IPS DF 4.7 (cell line): ENCODE results near the gene ARHGAP42.
A peak's percentile ranks its signal among the peaks of the same experiment; 100 is the strongest.
"Not testable (repeated sequence)": the region's sequence is repeated elsewhere in the genome, so short reads cannot be mapped to it uniquely, and the experiment has no call there.

ENCODE experiments used
- DNase-seq: peaks from one replicate; pipeline ENCODE4 v3.0.0-alpha.2; 2013; ENCODE audit warnings: low spot score; ENCODE audit errors: extremely low read depth

The ARHGAP42 gene

DNA sequence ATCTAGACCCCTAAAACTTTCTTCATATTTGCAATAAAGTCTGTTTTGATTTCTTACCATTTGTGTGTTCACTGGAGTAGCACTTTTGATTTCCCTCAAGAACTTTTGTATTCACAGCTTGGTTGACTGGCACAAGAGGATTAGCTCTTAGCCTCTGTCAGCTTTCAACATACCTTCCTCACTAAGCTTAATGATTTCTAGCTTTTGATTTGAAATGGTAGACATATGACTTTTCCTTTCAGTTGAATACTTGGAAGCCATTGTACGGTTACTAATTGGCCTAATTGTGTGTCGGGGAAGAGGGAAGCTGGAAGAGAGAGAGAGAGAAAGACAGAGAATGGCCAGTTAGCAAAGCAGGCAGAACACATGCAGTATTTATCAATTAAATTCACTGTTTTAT lies 180.5 kb downstream of the ARHGAP42 start:
- no peak for DNase-seq

GRCh38 chr11:100869328-100869727 lies 182.2 kb downstream of the ARHGAP42 start:
- no peak for DNase-seq

DNA sequence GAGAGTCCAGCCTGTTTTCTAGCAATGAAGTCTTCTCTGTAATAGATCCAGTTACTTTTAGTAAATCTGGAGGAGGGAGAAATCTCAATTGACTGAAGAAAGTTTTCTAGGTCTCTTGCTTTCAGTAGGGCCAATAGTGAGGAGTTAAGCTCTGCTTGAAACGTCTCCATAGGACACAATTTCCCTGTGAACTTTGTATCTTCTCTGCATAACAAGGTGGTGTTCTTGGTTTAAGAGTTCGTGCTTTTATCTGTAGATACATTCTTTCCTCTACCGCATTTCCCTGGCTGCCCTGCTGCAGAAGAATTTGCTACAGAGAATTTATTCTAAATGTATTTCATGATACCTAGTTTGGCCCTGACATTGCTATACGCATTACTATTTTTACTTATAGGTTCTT lies 183.1 kb downstream of the ARHGAP42 start:
- no peak for DNase-seq

DNA sequence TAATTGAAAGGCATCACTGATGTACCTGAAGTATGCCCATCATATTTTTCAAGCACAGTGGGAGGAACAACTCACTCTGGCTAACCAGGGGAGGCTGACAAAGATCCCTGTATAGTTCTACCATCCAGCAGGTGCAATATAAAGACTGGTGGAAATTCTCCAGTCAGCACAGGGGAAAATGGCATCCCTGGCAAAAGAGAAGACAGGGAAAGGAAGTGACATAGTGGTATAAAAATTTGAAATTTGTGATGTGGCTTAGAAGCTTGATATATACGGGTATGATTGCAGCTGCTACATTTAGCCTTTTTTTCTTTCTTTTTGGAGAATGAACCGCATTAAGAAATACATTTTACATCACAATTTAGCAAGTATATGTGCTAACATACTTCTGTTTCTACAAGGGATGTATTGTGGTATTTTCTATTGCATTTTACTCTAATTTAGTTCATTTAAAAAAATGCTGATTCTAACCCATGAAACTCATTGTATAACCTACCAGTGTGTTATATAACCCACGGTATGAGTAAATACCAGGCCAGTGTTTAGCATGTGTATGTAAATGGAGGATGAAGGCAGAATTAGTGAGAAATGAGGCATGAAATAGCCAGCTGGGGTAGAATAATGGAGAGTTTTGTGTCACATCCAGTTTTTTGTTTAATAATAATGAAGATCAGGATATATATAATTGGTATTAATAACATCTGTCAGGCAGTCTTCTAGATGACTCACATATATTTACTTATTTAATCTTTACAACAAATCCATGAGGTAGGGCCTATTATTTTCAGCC lies 186.1 kb downstream of the ARHGAP42 start:
- no peak for DNase-seq

GRCh38 chr11:100874203-100874602 lies 187.1 kb downstream of the ARHGAP42 start:
- DNase-seq, result no peak

GRCh38 chr11:100875521-100875869 lies 188.4 kb downstream of the ARHGAP42 start:
- DNase-seq, result no peak

GRCh38 chr11:100876815-100877520 lies 189.9 kb downstream of the ARHGAP42 start:
- DNase-seq, result peak; percentile 44

DNA sequence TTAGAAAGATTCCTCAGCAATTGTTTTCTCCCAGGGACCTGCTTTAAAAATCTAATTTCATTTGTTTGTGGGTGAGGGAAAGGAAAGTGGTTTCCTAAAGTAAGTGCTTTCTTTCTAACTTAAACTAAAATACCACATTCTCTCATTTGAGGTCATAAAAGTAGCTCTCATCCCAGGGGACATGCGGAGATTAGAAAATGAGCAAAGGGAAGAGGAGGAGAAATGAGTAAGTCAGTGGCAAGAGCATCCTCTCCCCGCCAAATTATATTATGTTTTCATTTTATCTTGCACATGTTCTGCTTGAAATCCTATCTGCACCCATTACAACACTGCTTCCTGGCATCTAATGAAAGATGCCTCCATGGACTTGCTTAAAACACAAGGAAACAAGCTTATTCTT lies 191.4 kb downstream of the ARHGAP42 start:
- no peak for DNase-seq

- no peak for DNase-seq
Measured at GRCh38 chr11:100882957-100883356, 195.9 kb downstream of the ARHGAP42 start.

- DNase-seq, result no peak
Measured at GRCh38 chr11:100883830-100884229, 196.7 kb downstream of the ARHGAP42 start.

DNA sequence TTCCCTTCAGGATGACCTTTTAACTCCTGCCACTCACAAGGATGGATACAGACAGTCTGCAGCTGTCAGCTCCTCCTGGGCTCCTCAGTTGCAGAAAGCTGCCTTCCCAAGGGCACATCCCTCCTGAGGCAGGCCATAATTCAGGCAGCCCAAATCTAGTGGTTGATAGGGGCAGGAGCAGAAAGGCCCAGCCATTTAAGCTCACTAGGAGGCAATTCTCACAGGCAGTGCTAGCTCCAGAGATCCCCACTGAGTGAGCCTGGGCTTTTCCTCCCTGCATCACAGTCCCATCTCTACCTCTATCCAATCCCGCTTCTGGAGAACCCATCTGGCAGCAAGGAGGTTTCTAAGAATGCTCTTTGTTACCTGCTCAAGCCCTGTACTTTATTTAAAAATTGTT lies 200.6 kb downstream of the ARHGAP42 start:
- no peak for DNase-seq

GRCh38 chr11:100888836-100889235 lies 201.7 kb downstream of the ARHGAP42 start:
- no peak for DNase-seq

DNA sequence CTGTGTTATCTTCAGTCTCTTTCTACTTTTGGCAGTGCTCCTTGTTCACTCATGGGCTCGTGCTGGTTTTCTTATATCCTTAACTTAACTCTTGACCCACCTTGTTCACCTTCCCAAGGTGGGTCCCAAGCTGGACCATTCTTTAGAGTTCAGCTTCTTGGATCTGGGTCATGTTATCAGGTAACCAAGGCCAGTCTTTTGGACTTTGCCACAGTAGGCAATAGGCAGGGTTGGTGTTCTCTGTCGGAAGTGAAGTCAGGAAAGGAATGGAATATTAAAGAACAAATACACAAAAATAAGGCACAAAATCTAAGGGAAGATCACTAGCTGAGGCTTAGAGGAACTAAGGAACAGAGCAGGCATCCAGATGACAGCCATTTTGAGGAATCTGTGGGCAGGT lies 202.7 kb downstream of the ARHGAP42 start:
- DNase-seq, result no peak

- DNase-seq, result no peak
Measured at GRCh38 chr11:100890789-100891188, 203.7 kb downstream of the ARHGAP42 start.

GRCh38 chr11:100892886-100893285 lies 205.8 kb downstream of the ARHGAP42 start:
- no peak for DNase-seq

- DNase-seq, result no peak
Measured at GRCh38 chr11:100895449-100895848, 208.4 kb downstream of the ARHGAP42 start.

DNA sequence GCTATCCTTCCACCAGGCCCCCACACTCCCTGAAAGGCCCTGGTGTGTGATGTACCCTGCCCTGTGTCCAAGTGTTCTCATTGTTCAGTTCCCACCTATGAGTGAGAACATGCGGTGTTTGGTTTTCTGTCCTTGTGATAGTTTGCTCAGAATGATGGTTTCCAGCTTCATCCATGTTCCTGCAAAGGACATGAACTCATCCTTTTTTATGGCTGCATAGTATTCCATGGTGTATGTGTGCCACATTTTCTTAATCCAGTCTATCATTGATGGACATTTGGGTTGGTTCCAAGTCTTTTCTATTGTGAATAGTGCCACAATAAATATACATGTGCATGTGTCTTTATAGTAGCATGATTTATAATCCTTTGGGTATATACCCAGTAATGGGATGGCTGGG lies 208.9 kb downstream of the ARHGAP42 start:
- DNase-seq, result not testable (repeated sequence)

- DNase-seq, result not testable (repeated sequence)
Measured at GRCh38 chr11:100901471-100901870, 214.4 kb downstream of the ARHGAP42 start.

- DNase-seq, result no peak
Measured at GRCh38 chr11:100902454-100903141, 215.5 kb downstream of the ARHGAP42 start.

DNA sequence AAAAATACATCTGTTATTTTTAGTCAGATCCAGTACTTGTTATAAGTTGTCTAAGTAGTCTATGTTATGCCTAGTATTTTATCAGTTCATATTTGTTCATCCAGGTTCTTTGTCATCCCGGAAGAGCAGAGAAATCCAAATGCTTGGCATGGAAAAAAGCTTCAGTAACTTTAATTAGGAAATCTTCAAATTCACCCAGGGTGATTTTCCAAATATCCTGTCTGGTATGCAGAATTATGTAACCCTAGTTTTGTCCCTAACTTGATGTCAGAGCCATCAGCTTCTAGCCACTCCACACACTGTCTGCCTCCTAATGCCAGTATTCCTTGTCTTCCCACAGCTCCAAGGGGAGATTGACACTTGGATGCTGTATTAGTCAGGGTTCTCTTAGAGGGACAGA lies 216.2 kb downstream of the ARHGAP42 start:
- no peak for DNase-seq

DNA sequence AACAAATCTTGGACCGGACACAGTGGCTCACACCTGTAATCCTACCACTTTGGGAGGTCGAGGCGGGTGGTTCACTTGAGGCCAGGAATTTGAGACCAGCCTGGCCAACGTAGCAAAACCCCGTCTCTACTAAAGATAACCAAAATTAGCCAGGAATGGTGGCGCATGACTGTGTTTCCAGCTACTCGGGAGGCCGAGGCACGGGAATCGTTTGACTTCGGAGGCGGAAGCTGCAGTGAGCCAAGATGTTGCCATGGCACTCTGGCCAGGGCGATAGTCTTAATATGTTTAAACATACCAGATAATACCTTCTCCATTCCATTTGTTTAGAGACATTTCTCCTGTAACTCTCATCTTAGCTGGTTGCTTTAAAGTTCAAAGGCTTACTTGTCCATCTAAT lies 218.6 kb downstream of the ARHGAP42 start:
- no peak for DNase-seq

GRCh38 chr11:100908746-100909145 lies 221.7 kb downstream of the ARHGAP42 start:
- no peak for DNase-seq
